ENCODE data around the gene TBL3.

The TBL3 gene

DNA sequence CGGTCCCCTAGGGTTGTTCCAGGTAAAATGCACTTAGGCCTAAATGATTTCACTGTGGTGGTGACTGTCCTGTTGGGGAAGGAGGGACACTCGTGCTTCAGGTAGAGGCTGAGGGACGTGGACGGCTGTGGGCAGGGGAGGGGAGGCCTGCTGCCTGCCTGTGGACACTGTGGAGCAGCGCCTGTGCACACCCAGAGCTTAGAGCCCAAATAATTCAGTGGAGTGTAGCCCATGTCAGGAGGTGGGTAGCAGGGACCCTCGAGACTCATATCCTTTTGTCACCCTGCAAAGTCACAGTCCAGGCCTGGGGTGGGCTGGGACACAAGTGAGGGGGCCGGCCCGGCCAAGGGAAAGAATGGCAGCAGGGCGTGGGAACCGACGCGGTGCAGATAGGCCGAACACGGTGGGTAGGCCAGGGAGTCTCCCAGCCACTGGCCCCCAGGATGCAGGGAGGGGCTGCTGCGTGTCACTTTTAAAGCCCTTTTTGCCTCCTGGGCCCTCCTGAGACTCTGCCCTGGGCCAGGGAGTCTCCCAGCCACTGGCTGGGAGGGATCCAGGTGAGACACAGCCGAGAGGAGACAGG is 54.1 kb downstream of the TBL3 start:
- TF ChIP-seq, protein P1, sequence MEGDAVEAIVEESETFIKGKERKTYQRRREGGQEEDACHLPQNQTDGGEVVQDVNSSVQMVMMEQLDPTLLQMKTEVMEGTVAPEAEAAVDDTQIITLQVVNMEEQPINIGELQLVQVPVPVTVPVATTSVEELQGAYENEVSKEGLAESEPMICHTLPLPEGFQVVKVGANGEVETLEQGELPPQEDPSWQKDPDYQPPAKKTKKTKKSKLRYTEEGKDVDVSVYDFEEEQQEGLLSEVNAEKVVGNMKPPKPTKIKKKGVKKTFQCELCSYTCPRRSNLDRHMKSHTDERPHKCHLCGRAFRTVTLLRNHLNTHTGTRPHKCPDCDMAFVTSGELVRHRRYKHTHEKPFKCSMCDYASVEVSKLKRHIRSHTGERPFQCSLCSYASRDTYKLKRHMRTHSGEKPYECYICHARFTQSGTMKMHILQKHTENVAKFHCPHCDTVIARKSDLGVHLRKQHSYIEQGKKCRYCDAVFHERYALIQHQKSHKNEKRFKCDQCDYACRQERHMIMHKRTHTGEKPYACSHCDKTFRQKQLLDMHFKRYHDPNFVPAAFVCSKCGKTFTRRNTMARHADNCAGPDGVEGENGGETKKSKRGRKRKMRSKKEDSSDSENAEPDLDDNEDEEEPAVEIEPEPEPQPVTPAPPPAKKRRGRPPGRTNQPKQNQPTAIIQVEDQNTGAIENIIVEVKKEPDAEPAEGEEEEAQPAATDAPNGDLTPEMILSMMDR (IDR thresholded peaks at IDR 0.05; ENCODE audit: borderline replicate concordance, insufficient read depth, low read depth, low read length) = no peak
- no peak overlapping the region for H3K4me3 ChIP-seq (ENCODE audit: low read depth, low read length)

DNA sequence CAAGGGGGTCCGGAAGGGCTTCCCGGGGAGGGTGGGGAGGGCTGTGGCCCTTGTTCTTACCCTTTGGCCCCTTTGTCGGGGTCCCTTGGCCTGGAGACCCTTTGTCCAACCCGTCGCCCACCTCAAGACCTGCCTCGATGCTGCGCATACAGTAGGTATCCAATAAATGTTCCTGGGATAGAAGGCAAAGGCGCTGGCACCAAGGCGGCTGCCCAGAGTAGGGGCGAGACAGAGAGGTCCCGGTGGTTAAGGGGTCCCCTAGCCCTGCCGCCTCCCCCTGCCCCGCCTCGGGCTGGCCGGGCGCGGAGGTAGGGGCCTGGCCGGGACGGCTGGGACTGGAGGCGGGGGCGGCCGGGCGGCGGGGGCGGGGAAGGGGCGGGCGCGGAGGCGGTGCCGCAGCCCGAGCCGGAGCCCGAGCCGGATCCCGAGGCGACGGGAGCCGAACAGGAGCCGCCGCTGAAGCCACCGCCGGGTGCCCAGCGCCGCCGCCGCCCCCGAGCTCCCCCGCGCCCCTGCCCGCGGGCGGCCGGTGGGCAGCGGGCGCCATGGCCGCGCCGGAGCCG is 54.7 kb downstream of the TBL3 start, which contains the start of gene NHERF2:
NHERF2 (plus strand) TSS at position 442 of the 563 bp plus-strand sequence; CDS start at position 546, 104 bp downstream.
- H3K4me3 ChIP-seq (ENCODE audit: low read depth, low read length) = no peak within 1 kb of the TSS
- TF ChIP-seq, protein P1 (IDR thresholded peaks at IDR 0.05; ENCODE audit: borderline replicate concordance, insufficient read depth, low read depth, low read length) = no peak

DNA sequence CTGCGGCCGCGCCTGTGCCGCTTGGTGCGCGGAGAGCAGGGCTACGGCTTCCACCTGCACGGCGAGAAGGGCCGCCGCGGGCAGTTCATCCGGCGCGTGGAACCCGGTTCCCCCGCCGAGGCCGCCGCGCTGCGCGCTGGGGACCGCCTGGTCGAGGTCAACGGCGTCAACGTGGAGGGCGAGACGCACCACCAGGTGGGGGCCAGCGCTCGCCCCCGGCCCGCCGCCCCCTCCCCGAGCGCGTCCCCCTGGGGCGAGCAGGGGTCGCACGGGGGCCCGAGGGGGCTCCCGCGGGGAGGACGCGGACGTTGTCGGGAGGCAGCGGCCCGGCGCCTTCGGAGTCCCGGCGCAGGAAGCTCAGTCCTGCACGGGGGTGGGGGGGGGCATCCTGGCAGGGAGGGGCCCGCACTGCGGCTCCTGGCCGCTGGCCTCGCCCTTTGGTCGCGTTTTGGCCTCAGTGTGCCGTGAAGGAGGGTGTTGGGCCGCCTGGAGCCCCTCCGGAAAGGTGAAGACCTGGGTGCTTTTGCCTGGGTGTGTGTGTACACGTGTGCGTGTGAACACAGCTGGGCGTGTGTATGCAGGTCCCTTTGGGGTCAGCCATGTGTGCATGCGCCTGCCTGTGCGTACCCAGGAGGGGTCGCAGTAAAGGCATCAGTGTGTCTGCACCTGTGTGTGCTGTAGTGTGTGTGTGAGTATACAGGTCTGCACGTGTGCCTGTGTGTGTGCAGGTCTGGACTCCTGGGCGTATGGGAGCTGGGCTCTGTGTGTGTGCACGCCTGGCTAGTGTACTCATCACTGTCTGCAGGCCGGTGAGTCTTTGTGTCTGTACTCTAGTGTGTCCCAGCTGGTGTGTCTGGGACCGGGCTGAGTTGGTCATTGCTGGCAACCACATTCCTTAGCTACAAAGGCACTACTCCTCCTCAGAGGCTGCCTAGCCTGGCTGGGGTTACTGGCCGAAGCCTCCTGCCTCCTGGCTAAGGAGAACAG is 55.5 kb downstream of the TBL3 start:
- H3K4me3 ChIP-seq (ENCODE audit: low read depth, low read length) = no peak overlapping the region
- TF ChIP-seq, protein P1 (IDR thresholded peaks at IDR 0.05; ENCODE audit: borderline replicate concordance, insufficient read depth, low read depth, low read length) = no peak

DNA sequence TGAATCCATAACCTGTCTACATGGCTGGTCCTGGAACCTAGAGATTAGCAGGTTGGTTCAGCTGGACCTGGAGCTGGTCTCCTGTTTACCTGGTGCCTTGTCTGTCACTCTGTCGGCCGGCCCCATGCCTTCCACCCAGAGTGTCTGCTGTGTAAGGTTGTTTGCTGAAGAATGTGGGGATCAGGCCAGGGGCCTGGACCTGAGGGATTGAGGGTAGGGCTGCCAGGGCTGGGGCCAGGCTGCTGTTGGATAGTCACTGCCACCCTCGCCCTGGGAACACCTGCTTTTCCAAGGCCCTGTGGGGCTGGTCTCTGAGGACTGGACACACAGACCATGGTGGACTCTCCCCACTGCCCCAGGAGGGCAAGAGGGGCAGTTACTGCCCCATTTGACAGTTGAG is 56.3 kb downstream of the TBL3 start:
- no peak overlapping the region for H3K4me3 ChIP-seq (ENCODE audit: low read depth, low read length)
- TF ChIP-seq, protein P1 (IDR thresholded peaks at IDR 0.05; ENCODE audit: borderline replicate concordance, insufficient read depth, low read depth, low read length) = no peak

DNA sequence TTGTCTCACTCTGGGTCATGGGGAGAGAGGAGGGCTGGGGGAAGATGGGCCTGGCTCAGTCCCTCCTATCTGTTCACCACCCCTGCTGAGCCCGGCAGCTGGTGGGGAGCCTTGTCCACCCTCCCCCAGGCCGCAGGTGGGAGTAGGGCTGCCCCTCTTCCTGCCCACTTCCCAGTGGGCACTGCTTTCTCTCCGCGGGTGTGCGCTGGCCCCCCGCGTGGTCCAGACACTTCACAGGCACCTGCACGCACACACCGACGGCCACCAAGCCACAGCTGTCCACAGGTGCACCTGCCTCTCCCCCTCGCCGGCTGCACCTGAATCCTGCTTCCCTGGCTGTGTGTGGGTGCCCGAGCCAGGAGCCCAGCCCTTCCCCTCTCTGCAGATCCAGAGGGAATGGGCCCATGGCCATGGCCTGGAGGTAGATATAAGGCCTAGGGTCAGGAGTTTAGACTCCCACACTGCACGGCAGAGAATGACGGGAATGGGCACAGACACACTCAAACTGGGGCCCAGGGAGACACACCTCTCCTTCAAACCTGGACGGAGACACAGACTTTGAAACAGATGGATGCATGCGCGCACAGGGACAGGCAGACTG is 56.9 kb downstream of the TBL3 start:
- TF ChIP-seq, protein P1 (IDR thresholded peaks at IDR 0.05; ENCODE audit: borderline replicate concordance, insufficient read depth, low read depth, low read length) = no peak
- H3K4me3 ChIP-seq (ENCODE audit: low read depth, low read length) = no peak overlapping the region

DNA sequence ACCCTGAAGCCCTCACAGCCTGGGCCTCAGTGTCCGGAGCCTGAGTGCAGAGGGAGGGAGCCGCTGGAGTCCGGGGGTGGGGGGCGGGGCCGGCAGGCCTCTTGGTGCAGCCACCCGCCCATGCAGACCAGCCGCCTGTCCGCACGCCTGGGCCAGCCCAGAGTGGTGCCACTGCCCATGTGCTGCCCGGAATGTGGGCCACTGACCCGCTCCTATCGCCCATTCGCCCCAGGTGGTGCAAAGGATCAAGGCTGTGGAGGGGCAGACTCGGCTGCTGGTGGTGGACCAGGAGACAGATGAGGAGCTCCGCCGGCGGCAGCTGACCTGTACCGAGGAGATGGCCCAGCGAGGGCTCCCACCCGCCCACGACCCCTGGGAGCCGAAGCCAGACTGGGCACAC is 57.5 kb downstream of the TBL3 start:
- TF ChIP-seq, protein P1 (IDR thresholded peaks at IDR 0.05; ENCODE audit: borderline replicate concordance, insufficient read depth, low read depth, low read length) = no peak
- H3K4me3 ChIP-seq (ENCODE audit: low read depth, low read length) = no peak overlapping the region
